ENCODE results near the gene SFXN5. TPM values are rescaled to one million over a fixed set of nuclear protein-coding genes. Genes with fewer than 3 reads are reported as not detected.

Gene SFXN5
- total RNA-seq, 1 donor from 2014 or later, result 9.5 TPM

GRCh38 chr2:73091696-73092095 is 20.2 kb upstream of the SFXN5 start:
- intact Hi-C loops (cut with micrococcal nuclease), result no loop called here

GRCh38 chr2:73091164-73091563 is 19.7 kb upstream of the SFXN5 start:
- Mint-ChIP-seq H3K36me3 (ENCODE audit: low read depth) (no peaks in the 10 kb centered on the region), H3K27me3 (ENCODE audit: insufficient read depth) (no peaks in the 10 kb centered on the region)
- intact Hi-C loops (cut with micrococcal nuclease), result no loop called here

More at GRCh38 chr2:73091696-73092095, 20.2 kb upstream of the SFXN5 start:
- Mint-ChIP-seq H3K9me3 (no peaks in the 10 kb centered on the region), H3K27ac (no peak overlapping the region), H3K27me3 (ENCODE audit: insufficient read depth) (no peaks in the 10 kb centered on the region), H3K36me3 (ENCODE audit: low read depth) (no peaks in the 10 kb centered on the region), H3K4me1 (ENCODE audit: low read depth) (no peaks in the 10 kb centered on the region), H3K4me3 (no peak overlapping the region)
- no peak for DNase-seq (ENCODE audit: low spot score)

GRCh38 chr2:73089270-73090030 is 17.9 kb upstream of the SFXN5 start:
- Mint-ChIP-seq H3K4me3 (no peak overlapping the region), H3K9me3 (no peaks in the 10 kb centered on the region), H3K36me3 (ENCODE audit: low read depth) (no peaks in the 10 kb centered on the region), H3K4me1 (ENCODE audit: low read depth) (no peaks in the 10 kb centered on the region), H3K27ac (peak overlapping the region; percentile 26), H3K27me3 (ENCODE audit: insufficient read depth) (no peaks in the 10 kb centered on the region)
- intact Hi-C loops (cut with micrococcal nuclease), result loop anchor here (5.0 kb wide), 1 partner anchor 97 kb away; no protein-coding TSS in a partner anchor
- no peak for DNase-seq (ENCODE audit: low spot score)

More at GRCh38 chr2:73091164-73091563, 19.7 kb upstream of the SFXN5 start:
- no peaks in the 10 kb centered on the region for H3K9me3 Mint-ChIP-seq
- H3K4me1 Mint-ChIP-seq (ENCODE audit: low read depth), result no peaks in the 10 kb centered on the region
- H3K27ac Mint-ChIP-seq, result no peak overlapping the region
- DNase-seq (ENCODE audit: low spot score), result no peak
- no peak overlapping the region for H3K4me3 Mint-ChIP-seq

- Mint-ChIP-seq H3K27me3 (ENCODE audit: insufficient read depth) (no peaks in the 10 kb centered on the region), H3K4me1 (ENCODE audit: low read depth) (no peaks in the 10 kb centered on the region), H3K9me3 (no peaks in the 10 kb centered on the region), H3K27ac (no peak overlapping the region), H3K36me3 (ENCODE audit: low read depth) (no peaks in the 10 kb centered on the region), H3K4me3 (no peak overlapping the region)
- intact Hi-C loops (cut with micrococcal nuclease), result loop anchor here (5.0 kb wide), 1 partner anchor 96 kb away; no protein-coding TSS in a partner anchor
- DNase-seq (ENCODE audit: low spot score), result no peak
Measured at GRCh38 chr2:73088703-73089102, 17.2 kb upstream of the SFXN5 start.

DNA sequence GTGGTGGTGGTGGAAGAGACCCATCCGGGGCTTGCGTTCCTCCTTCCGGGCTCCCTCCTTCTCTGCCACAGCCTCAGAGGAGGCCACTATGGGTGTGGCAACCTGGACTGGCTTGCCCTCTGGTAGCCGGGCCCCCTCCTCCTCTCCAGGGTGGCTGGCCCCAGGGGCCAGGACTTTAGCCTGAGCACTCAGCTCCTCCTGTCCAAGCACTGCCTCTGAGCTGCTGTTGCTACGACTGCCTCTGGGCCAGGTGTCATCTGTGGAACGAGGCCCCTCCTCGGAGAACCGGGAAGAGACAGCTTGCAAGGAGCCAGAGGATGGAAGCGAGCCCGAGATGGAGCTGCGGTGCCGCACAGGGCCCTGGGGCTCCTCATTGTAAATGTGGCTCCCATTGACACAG is 16.7 kb upstream of the SFXN5 start:
- Mint-ChIP-seq H3K27ac (no peak overlapping the region), H3K4me1 (ENCODE audit: low read depth) (no peaks in the 10 kb centered on the region), H3K4me3 (no peak overlapping the region), H3K9me3 (no peaks in the 10 kb centered on the region), H3K36me3 (ENCODE audit: low read depth) (no peaks in the 10 kb centered on the region), H3K27me3 (ENCODE audit: insufficient read depth) (no peaks in the 10 kb centered on the region)
- no peak for DNase-seq (ENCODE audit: low spot score)
- intact Hi-C loops (cut with micrococcal nuclease), result loop anchor here (5.0 kb wide), 1 partner anchor 96 kb away; no protein-coding TSS in a partner anchor

DNA sequence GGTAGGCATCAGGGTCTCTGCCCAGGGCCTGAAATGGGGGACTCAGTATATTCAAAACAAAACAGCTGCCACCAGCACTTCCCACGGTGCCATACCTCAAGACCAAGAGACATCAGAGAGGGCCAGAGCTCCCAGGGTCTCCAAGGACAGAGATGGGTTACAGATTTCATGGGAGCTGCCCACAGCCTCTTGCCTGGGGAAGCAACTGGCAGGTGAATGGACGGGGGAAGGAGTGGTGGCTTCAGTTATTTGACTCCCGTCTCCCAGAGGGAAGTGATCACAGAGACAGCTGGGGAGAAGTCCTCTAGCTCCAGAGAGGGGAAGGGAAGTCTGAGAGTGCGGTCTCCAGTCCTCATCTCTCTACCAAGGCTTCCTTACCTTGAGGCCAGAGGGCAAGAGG is 15.8 kb upstream of the SFXN5 start:
- no peaks in the 10 kb centered on the region for H3K36me3 Mint-ChIP-seq (ENCODE audit: low read depth)
- H3K4me1 Mint-ChIP-seq (ENCODE audit: low read depth), result no peaks in the 10 kb centered on the region
- no peak overlapping the region for H3K27ac Mint-ChIP-seq
- intact Hi-C loops (cut with micrococcal nuclease), result loop anchor here (5.0 kb wide), 1 partner anchor 95 kb away; no protein-coding TSS in a partner anchor
- no peaks in the 10 kb centered on the region for H3K9me3 Mint-ChIP-seq
- H3K4me3 Mint-ChIP-seq, result no peak overlapping the region
- DNase-seq (ENCODE audit: low spot score), result no peak
- no peaks in the 10 kb centered on the region for H3K27me3 Mint-ChIP-seq (ENCODE audit: insufficient read depth)

DNA sequence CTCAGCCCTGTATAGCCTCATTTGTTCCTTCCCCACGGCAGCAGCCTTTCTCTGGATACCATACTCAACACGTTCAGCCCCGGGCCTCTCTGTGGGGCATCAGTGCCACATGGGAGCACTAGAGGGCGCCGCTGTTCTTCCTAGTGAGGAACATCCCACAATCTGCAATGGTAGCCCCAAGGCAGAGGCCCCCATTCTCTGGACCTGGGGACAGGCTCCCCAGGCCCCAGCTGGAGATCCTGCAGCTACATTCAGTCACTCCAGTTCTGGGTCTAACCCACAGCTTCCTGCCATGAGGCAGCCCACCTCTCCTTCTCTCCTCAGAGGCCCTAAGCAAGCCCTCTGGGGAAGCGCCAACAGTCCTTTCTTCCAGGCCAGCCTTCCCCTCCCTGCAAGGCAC is 14.2 kb upstream of the SFXN5 start:
- no peak overlapping the region for H3K27ac Mint-ChIP-seq
- peak; percentile 69 for DNase-seq (ENCODE audit: low spot score)
- H3K9me3 Mint-ChIP-seq, result no peaks in the 10 kb centered on the region
- H3K36me3 Mint-ChIP-seq (ENCODE audit: low read depth), result no peaks in the 10 kb centered on the region
- no peaks in the 10 kb centered on the region for H3K4me1 Mint-ChIP-seq (ENCODE audit: low read depth)
- intact Hi-C loops (cut with micrococcal nuclease), result loop anchor here (1.0 to 5.0 kb wide), 5 partner anchors 14 to 127 kb away; partner anchors contain the start of gene SFXN5
- no peak overlapping the region for H3K4me3 Mint-ChIP-seq
- no peaks in the 10 kb centered on the region for H3K27me3 Mint-ChIP-seq (ENCODE audit: insufficient read depth)

GRCh38 chr2:73084971-73085370 is 13.5 kb upstream of the SFXN5 start:
- Mint-ChIP-seq H3K4me1 (ENCODE audit: low read depth) (no peaks in the 10 kb centered on the region), H3K27me3 (ENCODE audit: insufficient read depth) (no peaks in the 10 kb centered on the region), H3K9me3 (no peaks in the 10 kb centered on the region), H3K36me3 (ENCODE audit: low read depth) (no peaks in the 10 kb centered on the region), H3K27ac (no peak overlapping the region), H3K4me3 (no peak overlapping the region)
- intact Hi-C loops (cut with micrococcal nuclease), result loop anchor here (1.0 to 5.0 kb wide), 5 partner anchors 14 to 127 kb away; partner anchors contain the start of gene SFXN5
- no peak for DNase-seq (ENCODE audit: low spot score)

GRCh38 chr2:73083886-73084800 is 12.6 kb upstream of the SFXN5 start:
- H3K27ac Mint-ChIP-seq, result no peak overlapping the region

DNA sequence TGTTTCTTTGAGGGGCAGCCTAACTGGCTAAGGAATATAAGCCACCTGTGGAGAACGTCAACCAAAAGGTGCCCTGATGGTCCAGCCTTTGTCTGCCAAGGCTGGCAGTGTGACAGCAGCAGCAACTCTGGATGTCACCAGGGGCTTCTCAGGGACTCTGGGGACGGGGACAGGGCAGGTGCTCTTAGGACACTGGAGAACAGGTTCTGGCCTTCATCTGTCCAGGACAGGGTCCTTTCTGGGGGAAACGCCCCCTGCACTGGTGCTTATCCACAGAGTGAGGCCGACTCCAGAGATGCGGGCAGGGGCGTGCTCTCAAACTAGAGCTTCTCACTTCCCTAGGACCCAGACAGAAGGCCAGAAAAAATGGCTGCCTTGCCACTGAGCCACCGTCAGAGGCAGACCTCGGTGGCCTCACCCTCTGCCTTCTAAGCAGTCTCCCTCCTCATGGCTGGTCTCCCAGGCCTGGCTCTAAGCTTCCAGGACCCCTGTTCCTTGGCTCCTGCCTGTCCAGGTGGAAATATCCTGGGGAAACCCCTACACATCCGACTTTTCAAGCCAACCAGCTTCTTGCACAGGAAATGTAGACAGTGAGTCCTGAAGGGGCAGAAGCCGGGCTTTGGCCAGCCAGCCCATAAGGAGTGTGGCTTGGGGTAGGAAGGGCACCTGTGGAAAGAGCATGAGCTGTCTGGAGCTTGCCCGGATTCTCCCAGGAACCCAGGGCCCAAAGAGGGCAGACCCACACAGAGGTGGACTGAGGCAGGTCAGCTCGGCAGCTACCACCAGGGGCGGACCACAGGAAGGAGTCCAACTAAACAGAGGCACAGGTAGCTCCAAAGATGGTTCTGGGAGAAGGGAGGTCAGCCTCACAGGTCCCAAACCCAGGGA is 11.3 kb upstream of the SFXN5 start:
- H3K4me3 Mint-ChIP-seq, result no peak overlapping the region
- DNase-seq (ENCODE audit: low spot score), result no peak
- H3K27ac Mint-ChIP-seq, result no peak overlapping the region
- no peaks in the 10 kb centered on the region for H3K4me1 Mint-ChIP-seq (ENCODE audit: low read depth)
- no peaks in the 10 kb centered on the region for H3K27me3 Mint-ChIP-seq (ENCODE audit: insufficient read depth)
- intact Hi-C loops (cut with micrococcal nuclease), result no loop called here
- H3K9me3 Mint-ChIP-seq, result no peaks in the 10 kb centered on the region
- H3K36me3 Mint-ChIP-seq (ENCODE audit: low read depth), result no peaks in the 10 kb centered on the region

More at GRCh38 chr2:73083886-73084800, 12.6 kb upstream of the SFXN5 start:
- H3K27me3 Mint-ChIP-seq (ENCODE audit: insufficient read depth), result no peaks in the 10 kb centered on the region
- no peaks in the 10 kb centered on the region for H3K36me3 Mint-ChIP-seq (ENCODE audit: low read depth)
- H3K9me3 Mint-ChIP-seq, result no peaks in the 10 kb centered on the region
- no peaks in the 10 kb centered on the region for H3K4me1 Mint-ChIP-seq (ENCODE audit: low read depth)
- intact Hi-C loops (cut with micrococcal nuclease), result no loop called here
- DNase-seq (ENCODE audit: low spot score), result no peak
- no peak overlapping the region for H3K4me3 Mint-ChIP-seq

DNA sequence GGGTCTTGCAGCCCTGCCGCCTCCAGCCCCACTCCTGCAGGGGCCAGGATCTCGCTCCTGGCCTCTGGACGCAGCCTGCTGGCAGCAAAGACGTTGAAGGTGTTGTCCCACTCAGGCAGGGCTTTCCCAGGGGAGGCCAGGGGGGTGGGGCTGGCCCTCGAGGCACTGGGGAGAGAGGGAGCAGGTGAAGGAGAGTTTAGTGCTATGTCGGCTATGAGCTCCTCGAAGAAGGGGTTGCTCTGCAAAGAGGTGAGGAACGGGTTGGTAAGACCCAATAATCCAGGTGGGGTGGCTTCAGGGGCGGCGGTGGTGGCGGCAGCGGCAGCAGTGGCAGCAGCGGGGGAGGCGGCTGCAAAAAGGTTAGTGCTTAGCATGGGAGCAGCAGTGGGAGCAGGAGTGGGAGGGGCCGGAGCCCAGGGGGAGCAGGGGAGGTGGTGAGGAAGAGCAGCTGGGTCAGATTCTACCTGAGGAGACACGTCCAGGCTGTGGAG is 9.7 kb upstream of the SFXN5 start:
- H3K4me3 Mint-ChIP-seq, result no peak overlapping the region
- H3K36me3 Mint-ChIP-seq (ENCODE audit: low read depth), result no peaks in the 10 kb centered on the region
- no peak for DNase-seq (ENCODE audit: low spot score)

More for the DNA sequence above, 9.7 kb upstream of the SFXN5 start:
- Mint-ChIP-seq H3K9me3 (no peaks in the 10 kb centered on the region), H3K4me1 (ENCODE audit: low read depth) (no peaks in the 10 kb centered on the region), H3K27ac (no peak overlapping the region), H3K27me3 (ENCODE audit: insufficient read depth) (no peaks in the 10 kb centered on the region)
- intact Hi-C loops (cut with micrococcal nuclease), result no loop called here
